Pancreas (tissue), 10 donors: ENCODE results near the gene KIAA0825. TPM values are rescaled to one million over a fixed set of nuclear protein-coding genes. Genes with fewer than 3 reads are reported as not detected.

ENCODE experiments used
- ATAC-seq, 4 donors: fragments of 200-7000 bp; cut with Tn5 transposase; one replicate each; pipeline versions ENCODE4 v1.8.0 to v1.9.1; 2020; ENCODE audit warnings: mild to moderate bottlenecking in 4 of 4, moderate library complexity in 4 of 4
- DNase-seq, 6 donors: peaks; one replicate each; pipeline ENCODE4 v3.0.0-alpha.2; 2020
- FAIRE-seq: peaks from 2 replicates; lab custom pipeline; 2012; peaks lifted over from hg19 to GRCh38; lab: Jason Lieb, UNC
- H3K27ac ChIP-seq, 4 donors: fragments of 200-600 bp; sonication (generic); 1 replicate in 3 of 4; 2 replicates in 1 of 4; pipeline versions ENCODE4 v1.5.0 to v1.8.0; 2020
- H3K27me3 ChIP-seq, 4 donors: fragments of 200-600 bp; one replicate each; pipeline ENCODE4 v1.8.0; 2021
- H3K36me3 ChIP-seq, 3 donors: fragments of 200-600 bp; sonication (generic) in 1 of 3; one replicate each; pipeline versions ENCODE4 v1.5.0 to v1.8.0; 2020 to 2021
- H3K4me1 ChIP-seq, 3 donors: fragments of 200-600 bp; one replicate each; pipeline ENCODE4 v1.8.0; 2021
- H3K4me3 ChIP-seq, 4 donors: fragments of 200-600 bp; sonication (generic) in 2 of 4; one replicate each; pipeline versions ENCODE4 v1.5.0 to v1.8.0; 2020 to 2021
- H3K9me3 ChIP-seq, 4 donors: fragments of 200-600 bp; one replicate each; pipeline ENCODE4 v1.8.0; 2021
- WGBS, 2 donors: extraction: QIAGEN DNeasy Blood & Tissue Kit; methylation state at CpG; one replicate each; pipeline ENCODE4 v1.1.7; 2013; 5-methylcytosine and 5-hydroxymethylcytosine counted together
- intact Hi-C, 3 donors: fragments of 100-400 bp; cut with DNase I; formaldehyde crosslinking; loops; one replicate each; pipeline versions ENCODE4 v1.11.1 to v1.14.2; 2022
- polyA plus RNA-seq, 2 donors: library from polyadenylated mRNA; stranded (reverse); fragments of 200-250 nt; gene quantifications; one replicate each; pipeline ENCODE4 v1.2.3, GENCODE V29; 2013
- total RNA-seq, 6 donors: library from RNA; stranded (reverse); fragmentation: NEBNext Ultra II Directional in 4 of 6; extraction: Animal tissue kit (Norgen Biotek cat#: 25700) in 4 of 6; gene quantifications; one replicate each; pipeline versions ENCODE4 v1.2.1 to v1.2.4, GENCODE V29; 2021 to 2023
- TF ChIP-seq, protein P1 (sequence below), 4 donors: fragments of 200-600 bp; sonication (generic) in 3 of 4; IDR thresholded peaks; one replicate each; pipeline versions ENCODE4 v1.5.0 to v1.8.0; 2021; ENCODE audit warnings: antibody characterized with exemption in 4 of 4
- donor health status: healthy with polysubstance abuse.
- donor health status: DM: no; HTN: no; CAD: no; lungs with moderate emphysema.
- donor health status: DM: no; HTN: no; CAD: no.
- donor health status: control.
- donor health status: control.
- donor health status: Bipolar disorder and iron deficiency.
- donor health status: DM: yes; HTN: yes; CAD: no.
- donor health status: DM: no; HTN: no; CAD: no.
- donor health status: DM: no; HTN: no; CAD: no.
- donor health status: DM: yes; HTN: yes; CAD: no.

KIAA0825 gene
- total and polyA plus RNA-seq, 8 donors = 0.33 to 3.1 (median 2.0) TPM

DNA sequence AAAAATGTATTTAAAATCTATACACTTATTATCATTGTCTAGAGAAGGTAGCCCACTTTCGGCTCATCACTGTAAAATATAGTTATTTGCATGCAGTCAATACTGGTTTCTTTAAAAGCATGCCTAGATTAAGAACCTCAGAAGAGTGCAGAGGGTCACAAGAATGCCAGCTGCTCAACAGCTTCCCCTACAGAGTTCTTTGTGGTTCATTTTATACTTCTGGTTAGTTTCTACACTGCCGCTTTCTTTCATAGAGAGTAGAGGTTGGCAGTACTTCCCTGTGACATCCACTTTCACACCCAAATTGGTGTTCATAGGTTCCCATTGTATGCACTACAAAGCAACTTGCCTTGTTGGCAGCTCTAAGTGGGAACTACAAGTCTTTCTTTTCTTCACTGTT lies 137.3 kb downstream of the KIAA0825 start:
- Histone ChIP-seq H3K4me3 (no peak overlapping the region), H3K36me3 (no peaks in the 10 kb centered on the region), H3K4me1 (no peaks in the 10 kb centered on the region), H3K9me3 (no peaks in the 10 kb centered on the region), H3K27me3 (no peaks in the 10 kb centered on the region), H3K27ac (no peak overlapping the region)
- intact Hi-C loops = no loop called here
- 95% methylated on average over 2 of the region's 2 CpGs for WGBS, 2 donors
- FAIRE-seq = no peak
- no peak for ATAC-seq
- TF ChIP-seq, protein P1, sequence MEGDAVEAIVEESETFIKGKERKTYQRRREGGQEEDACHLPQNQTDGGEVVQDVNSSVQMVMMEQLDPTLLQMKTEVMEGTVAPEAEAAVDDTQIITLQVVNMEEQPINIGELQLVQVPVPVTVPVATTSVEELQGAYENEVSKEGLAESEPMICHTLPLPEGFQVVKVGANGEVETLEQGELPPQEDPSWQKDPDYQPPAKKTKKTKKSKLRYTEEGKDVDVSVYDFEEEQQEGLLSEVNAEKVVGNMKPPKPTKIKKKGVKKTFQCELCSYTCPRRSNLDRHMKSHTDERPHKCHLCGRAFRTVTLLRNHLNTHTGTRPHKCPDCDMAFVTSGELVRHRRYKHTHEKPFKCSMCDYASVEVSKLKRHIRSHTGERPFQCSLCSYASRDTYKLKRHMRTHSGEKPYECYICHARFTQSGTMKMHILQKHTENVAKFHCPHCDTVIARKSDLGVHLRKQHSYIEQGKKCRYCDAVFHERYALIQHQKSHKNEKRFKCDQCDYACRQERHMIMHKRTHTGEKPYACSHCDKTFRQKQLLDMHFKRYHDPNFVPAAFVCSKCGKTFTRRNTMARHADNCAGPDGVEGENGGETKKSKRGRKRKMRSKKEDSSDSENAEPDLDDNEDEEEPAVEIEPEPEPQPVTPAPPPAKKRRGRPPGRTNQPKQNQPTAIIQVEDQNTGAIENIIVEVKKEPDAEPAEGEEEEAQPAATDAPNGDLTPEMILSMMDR (IDR thresholded peaks at IDR 0.05) = no peak
- DNase-seq = no peak

DNA sequence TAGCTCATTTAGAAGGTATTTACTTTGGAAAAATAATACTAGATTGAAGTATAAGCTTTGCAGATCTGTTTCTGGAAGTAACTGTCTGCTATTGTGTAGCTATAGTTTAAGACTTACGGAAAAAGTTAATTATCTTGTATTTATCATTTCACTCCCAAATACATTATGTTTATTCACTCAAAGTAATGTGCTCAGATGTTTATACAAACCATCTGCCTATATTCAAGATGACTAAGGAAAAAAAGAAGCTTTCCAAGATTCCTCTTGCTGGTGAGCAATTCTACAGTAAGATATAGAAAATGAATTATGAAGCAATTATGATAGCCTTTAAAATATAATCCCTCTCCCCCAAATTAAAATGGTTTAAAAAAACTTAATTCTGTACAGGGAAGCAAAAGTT lies 137.9 kb downstream of the KIAA0825 start:
- WGBS, 2 donors = 95 to 97% methylated on average over 1 of the region's 1 CpG
- DNase-seq (no peak), FAIRE-seq (no peak), ATAC-seq (no peak)
- H3K4me1 ChIP-seq = no peaks in the 10 kb centered on the region
- TF ChIP-seq, protein P1 (IDR thresholded peaks at IDR 0.05) = no peak
- no peaks in the 10 kb centered on the region for H3K36me3 ChIP-seq
- no peak overlapping the region for H3K27ac ChIP-seq
- no peaks in the 10 kb centered on the region for H3K27me3 ChIP-seq
- no peak overlapping the region for H3K4me3 ChIP-seq
- no peaks in the 10 kb centered on the region for H3K9me3 ChIP-seq
- intact Hi-C loops = no loop called here

DNA sequence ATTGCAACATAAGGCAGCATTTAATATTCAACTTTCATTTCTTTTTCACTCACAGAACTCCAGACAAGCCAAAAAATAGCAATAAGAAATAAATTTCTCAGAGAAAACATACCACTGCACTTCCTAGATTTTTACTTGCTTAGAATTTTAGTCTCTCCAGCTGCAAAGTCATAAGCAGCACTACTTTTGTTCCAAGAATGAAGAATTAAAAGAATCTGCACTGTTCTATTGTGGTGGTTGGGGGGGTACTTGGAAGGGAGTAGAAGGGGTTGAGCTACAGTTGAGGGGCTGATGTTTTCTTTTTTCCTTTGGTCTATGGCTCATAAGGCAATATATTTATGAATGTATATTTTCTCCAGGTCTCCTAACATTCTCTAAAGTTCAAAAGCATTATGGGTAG lies 144.5 kb downstream of the KIAA0825 start:
- Histone ChIP-seq H3K36me3 (no peaks in the 10 kb centered on the region), H3K27ac (no peak overlapping the region), H3K27me3 (no peaks in the 10 kb centered on the region), H3K4me3 (no peak overlapping the region), H3K9me3 (no peaks in the 10 kb centered on the region), H3K4me1 (no peaks in the 10 kb centered on the region)
- ATAC-seq = no peak
- intact Hi-C loops = no loop called here
- DNase-seq = no peak
- TF ChIP-seq, protein P1 (IDR thresholded peaks at IDR 0.05) = no peak
- FAIRE-seq = no peak

DNA sequence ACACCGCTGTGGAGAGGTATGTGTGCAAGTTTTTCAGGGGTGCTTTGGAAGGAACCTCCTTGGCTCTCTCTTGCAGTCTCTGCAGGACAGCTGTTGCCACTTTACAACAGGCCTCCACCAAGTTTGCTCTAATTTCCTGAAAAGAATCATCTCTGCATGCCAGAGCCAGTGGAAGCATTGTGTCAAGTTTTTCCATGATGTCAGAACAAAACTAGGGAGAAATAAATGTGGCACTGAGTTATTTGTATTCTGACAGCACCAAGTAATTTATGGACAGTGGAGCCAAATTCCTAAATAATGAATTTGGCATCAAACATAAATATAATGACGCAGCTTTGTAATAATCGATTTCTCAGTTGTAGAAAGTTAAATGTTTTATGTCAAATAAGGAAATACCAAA lies 146.9 kb downstream of the KIAA0825 start:
- 74 to 75% methylated on average over 3 of the region's 3 CpGs for WGBS, 2 donors
- Histone ChIP-seq H3K9me3 (no peaks in the 10 kb centered on the region), H3K36me3 (no peaks in the 10 kb centered on the region), H3K4me1 (no peaks in the 10 kb centered on the region), H3K27me3 (no peaks in the 10 kb centered on the region), H3K27ac (no peak overlapping the region), H3K4me3 (no peak overlapping the region)
- TF ChIP-seq, protein P1 (IDR thresholded peaks at IDR 0.05) = no peak
- intact Hi-C loops = no loop called here
- DNase-seq (no peak), FAIRE-seq (no peak), ATAC-seq (no peak)

DNA sequence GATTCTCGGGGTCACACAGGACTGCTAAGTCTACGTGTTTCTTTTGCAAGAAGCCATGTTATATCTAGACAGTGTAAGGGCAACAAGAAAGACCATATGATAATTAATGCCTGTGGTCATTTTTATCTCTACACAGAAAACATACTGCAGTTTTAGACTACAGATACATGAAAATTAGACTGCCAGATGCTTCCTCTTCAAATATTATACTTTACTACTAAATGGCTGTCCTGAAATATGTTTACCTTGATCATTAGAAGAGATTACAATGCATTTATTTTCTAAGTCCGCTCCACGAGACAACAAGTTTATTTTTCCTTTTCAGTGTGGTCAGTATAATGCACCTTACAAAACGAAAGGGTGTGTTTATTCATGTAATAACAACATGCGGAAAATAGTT lies 147.6 kb downstream of the KIAA0825 start:
- no peaks in the 10 kb centered on the region for H3K9me3 ChIP-seq
- H3K27ac ChIP-seq = no peak overlapping the region
- H3K4me3 ChIP-seq = no peak overlapping the region
- intact Hi-C loops = no loop called here
- H3K4me1 ChIP-seq = no peaks in the 10 kb centered on the region
- FAIRE-seq (no peak), DNase-seq (no peak), ATAC-seq (no peak)
- no peaks in the 10 kb centered on the region for H3K27me3 ChIP-seq
- 84 to 86% methylated on average over 6 of the region's 6 CpGs for WGBS, 2 donors
- no peaks in the 10 kb centered on the region for H3K36me3 ChIP-seq
- TF ChIP-seq, protein P1 (IDR thresholded peaks at IDR 0.05) = no peak
